GM21528 (cell line): ENCODE results near the gene SULT1C3.
"Not testable (repeated sequence)": the region's sequence is repeated elsewhere in the genome, so short reads cannot be mapped to it uniquely, and the experiment has no call there.

Experiments
- ATAC-seq: cut with Tn5 transposase; IDR thresholded peaks from one replicate; pipeline ENCODE4 v1.9.1; 2021; ENCODE audit warnings: mild to moderate bottlenecking, moderate library complexity; ENCODE audit not compliant: unreplicated experiment, low FRiP score

The SULT1C3 gene

GRCh38 chr2:108243566-108243965, 3.8 kb downstream of the SULT1C3 start:
- no peak for ATAC-seq

- ATAC-seq, result no peak
These were observed 5.1 kb downstream of the SULT1C3 start for GRCh38 chr2:108244667-108245414.

GRCh38 chr2:108253106-108253505, 13.3 kb downstream of the SULT1C3 start:
- no peak for ATAC-seq

GRCh38 chr2:108257757-108258331, 18.1 kb downstream of the SULT1C3 start:
- ATAC-seq, result no peak

GRCh38 chr2:108260773-108261172, 21.0 kb downstream of the SULT1C3 start:
- no peak for ATAC-seq

- no peak for ATAC-seq
These were observed 22.3 kb downstream of the SULT1C3 start for GRCh38 chr2:108262036-108262435.

- ATAC-seq, result no peak
These were observed 23.6 kb downstream of the SULT1C3 start for GRCh38 chr2:108263401-108263800.

- ATAC-seq, result no peak
These were observed 26.4 kb downstream of the SULT1C3 start for GRCh38 chr2:108266218-108266617.

- no peak for ATAC-seq
These were observed 27.3 kb downstream of the SULT1C3 start for GRCh38 chr2:108267101-108267500.

GRCh38 chr2:108268001-108268400, 28.2 kb downstream of the SULT1C3 start:
- no peak for ATAC-seq

- no peak for ATAC-seq
These were observed 30.6 kb downstream of the SULT1C3 start for GRCh38 chr2:108270346-108270745.

GRCh38 chr2:108270768-108271506, 31.2 kb downstream of the SULT1C3 start:
- ATAC-seq, result no peak

- no peak for ATAC-seq
These were observed 32.0 kb downstream of the SULT1C3 start for GRCh38 chr2:108271691-108272253.

GRCh38 chr2:108278631-108279030, 38.9 kb downstream of the SULT1C3 start:
- ATAC-seq, result no peak

- no peak for ATAC-seq
These were observed 39.7 kb downstream of the SULT1C3 start for GRCh38 chr2:108279468-108279867.

GRCh38 chr2:108280466-108280865, 40.7 kb downstream of the SULT1C3 start:
- ATAC-seq, result no peak

GRCh38 chr2:108284566-108284965, 44.8 kb downstream of the SULT1C3 start:
- not testable (repeated sequence) for ATAC-seq

GRCh38 chr2:108285616-108286015, 45.8 kb downstream of the SULT1C3 start:
- no peak for ATAC-seq

GRCh38 chr2:108287169-108287568, 47.4 kb downstream of the SULT1C3 start:
- ATAC-seq, result no peak

GRCh38 chr2:108288534-108289106, 48.9 kb downstream of the SULT1C3 start, which contains the start of gene SULT1C2:
TSS of gene SULT1C2 (plus strand) at chr2:108288895. CDS start at chr2:108293668, 4,773 bp downstream.
- ATAC-seq, result no peak

GRCh38 chr2:108293850-108294249, 54.1 kb downstream of the SULT1C3 start:
- no peak for ATAC-seq
